NCI-H2227 treated with DMSO at 0.1 percent for 48 hours (cell line): ENCODE results near the gene PKNOX2.

Experiments used
- DNase-seq: peaks from one replicate; lab custom pipeline; 2025; lab: John Stamatoyannopoulos, UW

PKNOX2 gene

DNA sequence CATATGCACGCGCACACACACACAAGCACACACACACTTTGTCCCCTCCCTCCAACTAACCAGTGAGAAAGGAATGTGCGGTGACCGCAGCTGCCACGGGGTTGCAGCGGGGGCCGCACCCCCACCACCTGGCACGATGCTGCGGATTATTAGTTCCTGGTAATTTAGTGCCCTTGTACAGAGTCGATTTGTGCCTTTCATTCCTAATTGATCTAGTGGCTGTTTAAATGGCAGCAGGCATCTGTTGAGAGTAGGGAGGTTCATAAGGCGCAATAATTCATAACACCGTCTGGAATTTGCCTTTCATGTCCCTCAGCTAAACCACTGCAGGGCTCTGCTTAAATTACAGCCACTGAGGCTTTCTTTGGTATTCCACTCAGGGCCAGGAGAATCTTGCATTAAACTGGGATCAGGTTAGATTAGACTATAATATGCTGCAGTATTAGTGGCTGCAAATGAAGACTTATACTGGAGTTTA lies 217.8 kb downstream of the PKNOX2 start:
- DNase-seq, result peak; percentile 39

DNA sequence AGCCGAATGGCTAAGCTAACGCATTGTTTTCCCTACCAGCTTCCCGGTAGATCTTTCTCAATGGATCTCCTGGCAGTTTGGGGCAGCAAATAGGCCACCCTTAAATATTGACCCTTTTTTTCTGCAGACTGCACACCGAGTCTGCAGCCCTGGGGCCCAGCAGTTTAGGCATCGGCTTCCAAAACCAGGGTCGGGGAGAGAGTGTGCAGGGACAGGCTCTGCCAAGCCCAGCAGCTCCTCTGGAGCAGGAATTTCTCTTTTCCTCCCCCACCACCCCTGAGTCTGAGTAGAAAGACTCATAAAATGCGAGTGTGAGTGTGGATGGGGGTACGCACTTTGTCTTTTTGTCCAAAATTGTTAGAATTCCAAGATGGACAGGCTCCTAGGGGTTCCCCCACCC lies 218.3 kb downstream of the PKNOX2 start:
- DNase-seq, result no peak

DNA sequence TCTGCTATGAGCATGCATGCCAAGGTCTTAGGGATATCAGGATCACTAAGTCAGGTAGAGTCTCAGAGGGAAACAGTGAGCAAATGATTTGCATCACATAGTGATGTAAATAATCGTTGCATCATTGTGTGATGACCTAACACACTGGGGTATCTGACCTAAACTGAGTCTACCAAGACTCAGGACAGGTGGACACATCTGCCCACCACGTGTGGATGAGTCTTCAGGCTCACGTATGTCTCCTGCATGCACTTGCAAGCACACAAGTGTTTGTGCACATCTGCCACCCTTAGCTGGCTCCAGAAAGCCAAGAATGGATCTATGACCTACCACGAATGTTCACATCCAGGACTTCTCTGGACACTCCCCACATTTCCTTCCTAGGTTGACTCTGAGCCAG lies 220.3 kb downstream of the PKNOX2 start:
- DNase-seq, result no peak

DNA sequence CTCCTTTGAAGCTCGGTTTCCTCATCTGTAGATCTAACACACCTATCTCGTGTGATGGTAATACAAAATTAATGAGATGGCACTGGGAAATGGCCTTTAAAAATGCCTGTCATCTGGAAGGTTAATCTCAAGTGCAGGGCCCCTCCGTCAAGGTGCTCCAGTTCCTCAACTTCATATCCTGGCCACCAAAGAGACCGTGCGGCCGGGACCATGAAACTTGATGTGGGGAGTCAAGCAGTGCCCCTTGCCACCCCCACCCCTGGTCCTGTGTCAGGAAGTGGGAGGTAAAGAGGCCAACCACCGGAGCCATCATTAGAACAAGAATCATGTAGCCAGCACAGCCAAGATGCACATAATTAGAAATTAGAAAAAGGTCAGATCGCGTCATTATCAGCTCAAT lies 223.3 kb downstream of the PKNOX2 start:
- DNase-seq, result no peak

DNA sequence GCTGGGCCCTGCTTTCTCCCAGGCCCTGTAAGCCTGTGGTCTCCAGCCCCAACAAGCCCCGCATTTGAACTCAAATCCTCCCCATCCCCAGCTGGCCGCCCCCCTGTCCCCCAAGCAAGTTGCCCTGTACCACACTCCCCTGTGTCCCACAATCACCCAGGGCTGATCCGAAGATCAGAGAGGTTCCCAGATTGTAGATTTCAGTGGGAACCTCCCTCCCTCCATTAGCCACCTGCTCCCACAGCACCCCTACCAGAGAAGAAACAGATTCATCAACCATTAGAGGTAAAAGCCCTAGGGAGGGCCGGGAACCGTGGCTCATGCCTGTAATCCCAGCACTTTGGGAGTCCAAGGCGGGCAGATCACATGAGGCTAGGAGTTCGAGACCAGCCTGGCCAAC lies 224.1 kb downstream of the PKNOX2 start:
- no peak for DNase-seq

DNA sequence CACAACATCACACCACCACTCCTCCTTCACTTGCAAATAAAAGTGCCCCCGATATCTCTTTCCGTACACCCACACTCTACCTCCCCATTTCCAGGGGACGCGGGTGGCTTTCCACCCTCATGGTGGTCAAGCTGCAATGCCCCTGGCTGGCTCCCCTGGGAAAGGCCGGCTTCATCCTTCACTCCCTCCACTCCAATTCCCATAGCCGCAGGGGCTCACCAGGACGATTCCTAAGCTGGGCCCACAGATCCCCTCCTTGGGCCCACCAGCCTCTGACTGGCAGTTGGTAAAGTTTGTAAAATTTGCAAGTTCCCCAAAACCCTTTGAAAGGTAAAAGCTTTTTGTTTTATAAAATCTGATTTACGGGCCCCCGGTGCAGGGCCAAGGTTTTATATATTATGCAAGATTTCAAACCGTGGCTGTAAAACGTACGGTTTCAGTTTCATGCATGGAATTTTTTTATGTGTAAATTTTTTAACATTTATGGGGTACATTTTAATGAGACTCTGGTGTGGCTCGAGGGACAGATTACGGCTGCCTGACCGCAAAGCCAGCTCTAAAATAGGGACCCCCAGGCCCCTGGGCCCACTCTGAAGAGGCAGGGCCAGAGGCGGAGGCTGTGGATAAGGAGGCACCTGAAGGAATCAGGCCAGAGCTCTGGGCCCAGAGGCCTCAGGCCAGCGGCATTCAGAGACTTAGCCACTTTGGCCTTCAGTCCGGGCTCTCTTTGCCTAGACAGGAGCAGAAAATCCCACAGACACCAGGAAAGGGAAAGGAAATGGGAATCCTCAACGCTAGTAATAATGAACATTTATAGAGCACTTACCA lies 225.0 kb downstream of the PKNOX2 start:
- no peak for DNase-seq

DNA sequence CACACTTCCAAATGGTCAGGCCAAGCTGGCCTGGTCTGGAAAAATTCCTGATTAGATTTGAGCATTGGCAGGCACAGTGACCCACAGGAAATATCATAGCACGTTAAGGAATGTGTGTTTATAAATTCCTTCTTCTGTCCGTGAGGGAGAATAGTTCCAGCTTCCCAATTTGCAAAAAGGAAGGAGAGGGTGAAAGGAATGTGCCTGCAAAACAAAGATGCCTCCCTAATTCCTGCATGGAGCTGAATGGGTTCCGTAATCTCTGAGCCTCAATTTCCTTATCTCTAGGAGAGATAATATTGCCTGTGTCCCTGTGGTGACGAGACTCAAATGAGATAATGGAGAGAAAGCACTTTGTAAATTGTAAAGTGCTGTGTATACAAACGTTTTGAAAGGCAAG lies 226.4 kb downstream of the PKNOX2 start:
- peak; percentile 24 for DNase-seq

DNA sequence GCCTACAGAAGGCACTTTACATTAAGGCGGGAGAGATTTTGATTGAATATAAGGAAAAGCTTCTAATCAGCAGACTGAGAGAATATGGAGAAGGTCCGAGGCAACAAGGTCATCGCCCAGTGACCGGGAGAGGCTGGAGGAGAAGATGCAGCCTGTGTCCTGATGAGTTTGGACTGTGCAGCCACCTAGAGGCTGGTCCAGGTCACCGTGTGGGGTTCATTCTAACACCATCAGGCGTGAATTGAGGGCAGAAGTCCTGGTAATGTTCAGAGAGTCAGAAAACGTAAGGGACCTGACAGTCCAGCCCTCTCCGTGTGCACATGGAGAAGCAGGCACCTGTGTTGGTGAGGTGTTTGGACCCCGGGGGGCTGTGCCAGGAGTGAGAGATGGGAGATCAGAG lies 228.8 kb downstream of the PKNOX2 start:
- no peak for DNase-seq

DNA sequence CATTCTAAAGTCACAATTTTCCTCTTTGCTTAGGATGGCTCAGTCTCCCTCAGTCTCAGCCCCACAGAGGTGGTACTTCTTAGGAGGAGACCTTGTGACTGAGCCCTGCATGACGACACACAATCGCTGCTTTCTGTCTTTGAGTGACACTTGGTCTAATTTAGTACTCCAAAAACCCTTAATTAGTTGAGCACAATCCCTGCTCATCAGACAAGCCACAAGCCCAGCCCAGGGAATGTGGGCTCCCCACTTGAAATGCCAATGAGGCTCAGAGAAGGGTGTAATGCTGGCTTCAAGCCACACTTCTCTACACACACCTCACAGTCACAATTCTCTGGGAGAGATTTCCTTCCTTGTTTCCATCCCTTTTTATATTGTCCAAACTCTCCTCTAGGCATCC lies 229.7 kb downstream of the PKNOX2 start:
- DNase-seq, result no peak

DNA sequence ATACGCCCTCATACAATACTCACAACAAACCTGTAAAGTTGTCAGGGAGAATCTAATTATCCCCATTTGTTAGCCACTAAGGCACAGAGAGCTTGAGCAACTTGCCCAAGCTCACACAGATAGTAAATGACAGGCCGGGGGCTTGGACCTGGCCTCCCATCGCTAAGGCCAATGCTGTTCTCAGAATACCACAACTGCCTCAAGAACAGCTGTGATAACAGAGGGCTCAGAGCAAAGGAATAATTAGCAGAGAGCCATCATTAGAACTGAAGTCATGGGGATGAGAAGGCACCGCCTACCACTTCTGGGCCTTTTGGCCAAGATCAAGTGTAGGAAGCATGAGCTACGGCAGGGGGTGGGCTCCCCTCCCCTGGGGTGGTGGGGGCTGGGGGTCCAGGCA lies 232.9 kb downstream of the PKNOX2 start:
- no peak for DNase-seq

DNA sequence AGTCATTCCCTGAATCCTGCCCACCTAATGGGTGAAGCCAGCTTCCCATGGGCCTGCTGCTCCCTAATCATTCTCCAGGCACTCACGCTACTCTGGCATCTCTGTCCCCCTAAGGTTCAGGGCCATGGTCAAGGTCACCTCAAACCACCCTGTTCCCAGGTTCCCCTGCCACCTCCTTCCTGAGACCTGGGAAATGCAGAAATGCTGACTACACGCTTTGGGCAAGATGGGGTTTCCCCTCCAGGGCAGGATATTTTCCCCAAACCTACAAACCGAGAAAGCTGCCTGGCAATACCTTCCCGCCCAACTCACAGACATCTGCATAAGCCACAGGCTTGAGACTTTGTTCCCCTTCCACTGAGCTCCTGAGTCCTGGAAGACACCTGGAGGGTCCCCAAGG lies 233.9 kb downstream of the PKNOX2 start:
- DNase-seq, result no peak

DNA sequence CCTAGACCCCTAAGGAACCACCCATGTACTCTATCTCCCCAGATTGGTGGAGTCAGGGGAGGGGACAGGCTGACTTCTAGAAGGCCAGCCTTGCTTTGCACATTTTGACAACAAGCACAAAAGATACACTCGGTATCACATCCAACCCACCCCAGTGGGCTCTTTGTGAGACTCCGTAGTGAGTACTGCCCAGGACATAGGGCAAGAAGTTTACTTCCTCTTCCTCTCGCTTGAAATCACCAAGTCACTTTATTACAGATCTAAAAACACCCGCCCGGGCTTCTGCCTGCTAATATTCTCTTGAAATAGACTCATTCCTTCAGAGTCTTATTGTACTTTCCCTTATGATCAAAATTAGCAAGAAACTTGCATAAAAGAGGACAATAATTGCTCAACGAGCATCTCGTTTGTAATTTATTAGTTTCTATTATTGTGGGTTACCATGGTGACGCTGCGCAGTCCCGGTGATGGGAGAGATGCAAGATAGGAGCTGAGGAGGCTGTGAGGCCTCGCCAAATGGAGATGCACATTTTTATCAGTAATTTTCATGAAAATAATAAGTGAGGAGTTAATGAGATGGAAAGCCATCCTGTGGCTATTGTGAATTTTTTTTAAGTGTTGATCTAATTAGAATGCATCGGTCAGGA lies 234.6 kb downstream of the PKNOX2 start:
- no peak for DNase-seq

DNA sequence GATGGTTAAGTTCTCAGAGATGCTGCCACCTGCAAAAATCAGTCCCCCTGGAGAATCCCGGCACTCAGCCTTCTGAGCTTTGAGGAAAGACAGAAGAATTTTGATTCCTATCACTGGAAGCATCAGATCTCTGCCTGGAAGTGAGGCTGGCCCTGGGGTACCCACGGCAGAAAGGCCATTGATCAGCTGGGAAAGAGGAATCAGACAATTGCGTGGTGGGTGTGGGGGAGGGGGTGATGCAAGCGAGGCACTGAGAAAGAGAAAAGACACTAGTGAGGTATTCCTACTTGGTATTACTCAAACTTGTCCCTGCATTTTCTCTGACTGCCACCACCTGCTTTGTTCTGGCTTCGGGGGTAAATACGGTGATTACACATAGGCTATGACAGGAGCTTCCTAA lies 235.4 kb downstream of the PKNOX2 start:
- DNase-seq, result no peak

DNA sequence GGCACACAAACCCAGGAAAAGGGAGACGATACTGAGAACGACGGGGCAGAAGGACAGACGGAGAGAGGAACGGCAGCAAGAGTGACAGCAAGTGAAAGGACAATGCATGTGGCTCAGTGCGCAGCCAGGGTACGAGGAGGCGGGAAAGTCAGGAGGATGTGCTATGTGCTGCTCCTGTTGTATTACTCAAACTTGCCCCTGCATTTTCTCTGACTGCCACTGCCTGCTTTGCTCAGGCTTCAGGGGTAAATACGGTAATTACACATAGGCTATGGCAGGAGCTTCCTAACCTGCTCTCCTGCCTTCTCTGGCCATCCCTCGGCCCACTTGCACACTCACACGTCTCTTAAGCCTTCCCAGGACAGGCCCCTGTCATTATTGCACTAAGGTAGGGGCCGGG lies 236.7 kb downstream of the PKNOX2 start:
- DNase-seq, result no peak

DNA sequence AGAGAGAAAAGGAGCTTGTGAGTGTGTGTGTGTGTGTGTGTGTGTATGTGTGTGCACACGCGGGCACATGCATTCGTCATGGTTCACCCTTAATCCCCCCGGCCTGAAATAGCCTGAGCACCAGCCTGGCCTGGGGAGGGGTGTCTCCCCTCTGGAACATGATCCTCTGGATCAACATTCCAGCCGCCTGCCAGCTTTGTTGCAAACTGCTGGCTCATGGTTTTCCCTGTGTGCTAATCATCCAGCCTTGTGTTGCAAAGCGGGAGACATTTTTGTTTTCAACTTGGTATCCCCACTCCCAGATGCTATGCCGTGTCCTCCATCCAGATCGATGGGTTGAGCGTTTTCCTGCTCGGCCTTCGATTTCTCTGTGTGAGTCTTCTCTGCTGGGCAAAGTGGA lies 237.2 kb downstream of the PKNOX2 start:
- no peak for DNase-seq

DNA sequence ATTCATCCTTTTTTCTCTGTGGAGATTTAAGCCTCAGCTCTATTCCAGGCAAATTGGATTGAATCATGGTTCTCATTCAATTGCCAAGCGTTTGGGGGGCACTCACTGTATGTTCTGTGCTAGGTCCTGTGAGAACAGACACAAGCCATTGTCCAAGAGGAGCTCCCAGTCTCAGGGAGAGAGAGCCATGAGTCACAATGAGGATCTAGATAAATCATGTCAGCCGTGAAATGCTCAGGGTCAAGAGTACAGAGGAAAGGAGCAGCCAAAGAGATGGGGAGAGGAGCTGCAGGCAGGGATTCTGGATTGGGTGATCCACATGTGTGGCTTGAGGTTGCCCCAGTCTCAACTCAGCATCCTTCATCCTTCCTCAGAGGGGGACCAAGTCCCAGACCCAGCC lies 237.9 kb downstream of the PKNOX2 start:
- DNase-seq, result no peak

DNA sequence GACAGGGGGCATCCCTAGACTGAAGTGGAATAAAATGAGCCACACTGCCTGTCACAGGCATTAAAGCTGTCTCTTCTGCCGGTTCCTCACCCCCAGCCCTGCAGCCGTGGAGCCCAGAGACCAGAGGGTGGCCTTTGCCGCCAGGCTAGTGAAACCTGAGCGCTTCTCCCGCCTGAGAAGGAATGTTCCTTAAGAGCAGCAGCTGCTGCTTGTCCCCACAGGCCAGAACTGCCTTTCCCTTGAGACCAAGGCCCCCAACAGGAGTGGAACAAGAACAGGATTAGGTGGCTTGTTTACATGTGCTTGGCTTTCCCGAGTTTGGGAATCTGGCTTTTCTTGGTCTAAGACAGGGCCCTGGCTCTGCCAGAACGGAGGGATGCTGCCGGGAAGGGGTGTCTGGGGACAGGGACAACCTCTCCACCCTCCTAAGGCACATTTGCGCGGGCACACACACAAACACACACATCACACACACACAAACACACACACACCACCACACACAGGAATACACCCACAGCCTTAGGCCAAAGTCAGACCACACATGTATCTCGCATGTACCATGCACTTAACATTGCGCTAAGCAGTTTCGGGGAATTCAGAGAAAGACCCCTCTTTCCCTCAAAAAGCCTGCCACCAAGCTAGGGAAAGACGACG lies 239.7 kb downstream of the PKNOX2 start:
- DNase-seq, result no peak

DNA sequence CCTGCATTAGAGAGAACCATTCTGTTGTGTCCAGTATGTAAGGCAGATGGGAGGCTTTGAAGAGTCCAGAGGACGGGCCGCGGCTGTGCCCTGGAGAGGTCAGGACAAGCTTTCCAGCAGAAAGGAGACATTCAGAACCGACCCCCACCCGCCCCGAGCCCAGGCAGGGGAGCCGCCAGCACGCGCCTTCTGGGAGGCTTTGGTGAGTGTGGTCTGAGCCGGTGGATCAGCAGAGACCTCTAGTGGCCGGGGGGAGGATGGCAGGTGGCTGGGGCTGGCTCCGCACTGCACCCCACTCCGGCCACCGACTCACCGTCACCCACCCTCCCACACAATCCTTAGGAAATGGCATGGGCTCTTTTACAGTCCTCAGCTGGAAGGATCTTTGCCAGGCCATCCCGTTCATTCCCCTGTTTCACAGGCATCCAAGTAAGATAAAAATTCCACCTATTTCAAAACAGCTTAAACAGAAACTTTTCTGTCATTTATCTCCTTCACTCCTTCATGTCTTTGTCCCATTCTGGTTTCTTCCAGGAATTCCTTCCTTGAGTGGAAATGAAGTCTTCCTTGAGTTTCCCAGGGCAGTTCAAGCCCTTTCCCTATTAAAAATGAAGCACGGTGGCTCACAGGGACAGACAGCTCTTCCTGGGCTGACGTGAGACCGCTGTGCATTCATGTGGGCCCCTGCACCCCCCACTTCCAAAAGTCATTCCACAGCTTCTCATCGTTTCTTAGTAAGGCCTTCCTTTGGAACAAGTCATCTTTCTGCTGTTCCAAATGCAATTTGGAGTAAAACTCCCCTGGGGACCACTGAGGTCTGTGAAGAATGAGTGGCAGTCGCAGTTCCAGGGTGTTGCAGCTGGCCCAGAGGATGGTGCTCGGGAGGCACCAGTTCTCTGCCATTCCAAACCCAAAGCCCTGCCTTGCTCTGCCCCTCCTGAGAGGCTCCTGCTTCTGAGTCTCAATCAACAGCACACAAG lies 240.6 kb downstream of the PKNOX2 start:
- peak; percentile 4 for DNase-seq

DNA sequence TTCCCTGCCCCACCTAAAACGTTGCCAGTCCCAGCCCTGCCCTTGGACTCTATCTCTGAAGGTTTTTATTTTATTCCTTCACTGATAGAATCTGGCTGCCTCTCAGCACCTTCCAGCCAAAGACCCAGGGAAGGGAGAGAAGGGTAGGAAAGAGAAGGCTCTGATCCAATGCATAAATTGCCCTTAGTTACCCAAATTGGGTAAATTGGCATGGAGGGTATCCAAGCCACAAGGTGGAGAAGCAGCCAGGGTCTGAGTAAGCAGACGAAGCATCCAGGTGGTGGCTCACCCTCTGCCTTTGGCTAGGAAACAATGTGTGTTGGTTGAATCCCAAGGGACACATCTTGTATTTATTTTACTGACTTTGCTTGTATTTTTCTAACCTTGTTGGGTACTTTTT lies 242.5 kb downstream of the PKNOX2 start:
- no peak for DNase-seq

DNA sequence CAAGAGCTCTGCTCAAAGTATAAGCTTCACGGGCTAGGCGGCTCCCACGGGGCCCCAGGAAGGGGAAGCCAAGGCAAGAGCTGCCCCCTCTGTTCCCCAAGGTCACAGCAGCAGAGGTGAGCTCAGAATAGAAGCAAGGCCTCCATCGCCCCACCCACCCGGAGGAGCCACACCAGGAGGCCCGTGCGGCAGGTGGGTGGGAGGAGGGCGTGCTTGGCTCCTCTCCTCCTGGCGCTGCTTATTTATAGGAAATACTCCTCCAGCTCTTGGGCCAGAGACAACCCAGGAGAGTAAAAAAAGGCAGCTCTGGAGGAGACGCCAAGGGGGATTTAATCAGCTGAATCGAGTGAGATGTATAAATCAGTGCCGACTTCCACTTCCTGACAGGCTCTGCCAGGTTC lies 243.8 kb downstream of the PKNOX2 start:
- no peak for DNase-seq

DNA sequence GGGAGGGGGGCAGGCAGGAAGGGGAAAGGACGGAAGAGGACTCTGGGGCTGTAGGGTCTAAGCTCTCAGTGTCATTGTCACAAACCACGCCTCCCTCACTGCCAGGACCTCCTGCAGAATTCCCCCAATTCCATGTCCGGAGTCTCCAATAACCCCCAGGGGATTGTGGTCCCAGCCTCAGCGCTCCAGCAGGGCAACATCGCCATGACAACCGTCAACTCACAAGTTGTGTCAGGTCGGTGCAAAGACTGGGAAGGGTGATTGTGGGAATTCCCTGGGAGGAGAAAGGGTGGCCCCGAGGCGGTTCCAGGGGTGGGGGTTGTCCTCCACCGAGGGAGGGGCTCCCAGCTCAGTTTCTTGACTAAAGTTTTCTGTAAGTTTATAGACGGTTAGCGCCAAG lies 245.5 kb downstream of the PKNOX2 start:
- DNase-seq, result no peak

DNA sequence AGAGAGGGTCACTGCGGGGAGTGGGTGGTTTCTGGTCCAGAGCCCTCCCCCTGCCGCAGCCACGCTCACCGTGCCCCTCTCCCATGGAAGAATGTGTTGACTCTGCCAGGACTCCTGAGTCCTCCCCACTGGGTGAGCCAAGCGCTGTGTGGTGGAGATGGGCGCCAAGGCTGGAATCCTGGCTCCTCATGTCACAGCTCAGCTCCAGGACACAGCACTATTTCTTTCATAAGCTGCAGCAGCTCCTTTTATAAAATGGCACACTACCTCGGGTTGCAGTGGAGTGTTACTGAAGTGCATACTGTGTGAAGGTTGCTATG lies 247.6 kb downstream of the PKNOX2 start:
- DNase-seq, result no peak
